NCI-H82 treated with DMSO at 0.1 percent for 48 hours (cell line): ENCODE measurements around the gene CAMK2B.

Source experiments
- DNase-seq: peaks from one replicate; lab custom pipeline; 2025; ENCODE audit not compliant: unreplicated experiment; lab: John Stamatoyannopoulos, UW

CAMK2B gene

GRCh38 chr7:44325201-44325671, at the start of gene CAMK2B:
TSS of gene CAMK2B (minus strand) at chr7:44325594. CDS start at chr7:44325421, 173 bp downstream.
- DNase-seq: no peak

GRCh38 chr7:44374007-44374763, 48.8 kb upstream of the CAMK2B start:
- no peak for DNase-seq

GRCh38 chr7:44373418-44373740, 48.0 kb upstream of the CAMK2B start:
- DNase-seq: no peak

- DNase-seq: no peak
Observed at GRCh38 chr7:44372560-44373417, 47.4 kb upstream of the CAMK2B start.

GRCh38 chr7:44368885-44369284, 43.5 kb upstream of the CAMK2B start:
- DNase-seq: no peak

GRCh38 chr7:44368455-44368854, 43.1 kb upstream of the CAMK2B start:
- DNase-seq: no peak

GRCh38 chr7:44367475-44368043, 42.2 kb upstream of the CAMK2B start:
- no peak for DNase-seq

- DNase-seq: no peak
Observed at GRCh38 chr7:44366986-44367385, 41.6 kb upstream of the CAMK2B start.

- no peak for DNase-seq
Observed at GRCh38 chr7:44353668-44354067, 28.3 kb upstream of the CAMK2B start.

- DNase-seq: no peak
Observed at GRCh38 chr7:44348851-44349781, 23.7 kb upstream of the CAMK2B start.

GRCh38 chr7:44348300-44348699, 22.9 kb upstream of the CAMK2B start:
- no peak for DNase-seq

- no peak for DNase-seq
Observed at GRCh38 chr7:44347546-44348114, 22.2 kb upstream of the CAMK2B start.

GRCh38 chr7:44346063-44346462, 20.7 kb upstream of the CAMK2B start:
- DNase-seq: no peak

- no peak for DNase-seq
Observed at GRCh38 chr7:44341401-44341800, 16.0 kb upstream of the CAMK2B start.

GRCh38 chr7:44338600-44338999, 13.2 kb upstream of the CAMK2B start:
- DNase-seq: no peak

- DNase-seq: no peak
Observed at GRCh38 chr7:44336491-44336890, 11.1 kb upstream of the CAMK2B start.

GRCh38 chr7:44335184-44335583, 9.8 kb upstream of the CAMK2B start:
- DNase-seq: no peak

GRCh38 chr7:44334734-44335097, 9.3 kb upstream of the CAMK2B start:
- DNase-seq: no peak

- no peak for DNase-seq
Observed at GRCh38 chr7:44333911-44334733, 8.7 kb upstream of the CAMK2B start.

- DNase-seq: no peak
Observed at GRCh38 chr7:44331682-44332081, 6.3 kb upstream of the CAMK2B start.
